Psoas muscle (tissue), 8 donors: Measurements from ENCODE around the gene SHISA5. TPM values are rescaled to one million over a fixed set of nuclear protein-coding genes. Genes with fewer than 3 reads are reported as not detected.

Experiments used
- ATAC-seq, 4 donors: fragments of 200-7000 bp; cut with Tn5 transposase; one replicate each; pipeline ENCODE4 v1.9.1; 2020; ENCODE audit warnings: moderate library complexity in 3 of 4, mild to moderate bottlenecking in 2 of 4
- DNase-seq, 2 donors: peaks; one replicate each; pipeline ENCODE4 v3.0.0-alpha.2; 2020
- H3K27ac ChIP-seq: fragments of 200-600 bp; one replicate; pipeline ENCODE4 v1.8.0; 2022
- H3K27me3 ChIP-seq, 3 donors: fragments of 200-600 bp in 1 of 3; one replicate each; pipeline versions ENCODE4 v1.6.1 to v1.8.0; 2013 to 2022; ENCODE audit warnings: low read length in 2 of 3, mild to moderate bottlenecking in 2 of 3, moderate library complexity in 1 of 3; ENCODE audit not compliant: insufficient read depth in 3 of 3
- H3K36me3 ChIP-seq, 2 donors: fragments of 200-600 bp in 1 of 2; one replicate each; pipeline versions ENCODE4 v1.6.1 to v1.8.0; 2013 to 2022; ENCODE audit warnings: low read depth in 1 of 2, mild to moderate bottlenecking in 1 of 2, moderate library complexity in 1 of 2; ENCODE audit not compliant: insufficient read depth in 1 of 2
- H3K4me1 ChIP-seq: fragments of 200-600 bp; one replicate; pipeline ENCODE4 v1.8.0; 2022
- H3K4me3 ChIP-seq: fragments of 200-600 bp; one replicate; pipeline ENCODE4 v1.8.0; 2022; ENCODE audit warnings: mild to moderate bottlenecking
- H3K9me3 ChIP-seq: fragments of 200-600 bp; one replicate; pipeline ENCODE4 v1.8.0; 2022
- CTCF ChIP-seq: fragments of 200-600 bp; IDR thresholded peaks from one replicate; pipeline ENCODE4 v1.8.0; 2022; ENCODE audit warnings: antibody characterized with exemption
- WGBS, 3 donors: extraction: QIAGEN DNeasy Blood & Tissue Kit; methylation state at CpG; one replicate each; pipeline versions ENCODE4 v1.1.6 to v1.1.7; 2013; 5-methylcytosine and 5-hydroxymethylcytosine counted together
- intact Hi-C, 2 donors: fragments of 100-400 bp; cut with DNase I; formaldehyde crosslinking; loops; one replicate each; pipeline versions ENCODE4 v1.11.0 to v1.14.2; 2022
- polyA plus RNA-seq, 3 donors: library from polyadenylated mRNA; stranded (reverse); fragments of 200-250 nt; gene quantifications; one replicate each; pipeline ENCODE4 v1.2.3, GENCODE V29; 2013
- total RNA-seq, 4 donors: library from RNA; stranded (reverse); fragmentation: NEBNext Ultra II Directional in 2 of 4; extraction: Animal tissue kit (Norgen Biotek cat#: 25700) in 2 of 4; gene quantifications; one replicate each; pipeline versions ENCODE4 v1.2.1 to v1.2.4, GENCODE V29; 2021 to 2023
- donor health status: healthy with polysubstance abuse.
- donor health status: DM: no; HTN: no; CAD: no; lungs with moderate emphysema.
- donor health status: Bipolar disorder and iron deficiency.
- donor health status: healthy.
- donor health status: DM: yes; HTN: yes; CAD: no.
- donor health status: DM: no; HTN: no; CAD: no.
- donor health status: DM: no; HTN: no; CAD: no.
- donor health status: DM: yes; HTN: yes; CAD: no.

Gene SHISA5
- total and polyA plus RNA-seq, 7 donors = 16.9 to 34.7 (median 24.3) TPM

- intact Hi-C loops = no loop called here
- peak overlapping the region; percentile 92 for H3K27ac ChIP-seq
- peaks cover 0 to 36% of the 10 kb centered on the region in 2 donors for H3K36me3 ChIP-seq
- H3K27me3 ChIP-seq = no peaks in the 10 kb centered on the region
- H3K4me1 ChIP-seq = peaks cover 24% of the 10 kb centered on the region
- whole genome bisulfite sequencing, 3 donors = 2 to 3% (median 2%) methylated on average over 21 of the region's 21 CpGs
- DNase-seq (no peak), ATAC-seq (peak in 3 of 4 donors; percentile 3 to 26 (median 15))
- TF ChIP-seq CTCF = no peak
- no peaks in the 10 kb centered on the region for H3K9me3 ChIP-seq
- H3K4me3 ChIP-seq = peak overlapping the region; percentile 89
These were observed 63.4 kb downstream of the SHISA5 start for GRCh38 chr3:48440590-48440958.

DNA sequence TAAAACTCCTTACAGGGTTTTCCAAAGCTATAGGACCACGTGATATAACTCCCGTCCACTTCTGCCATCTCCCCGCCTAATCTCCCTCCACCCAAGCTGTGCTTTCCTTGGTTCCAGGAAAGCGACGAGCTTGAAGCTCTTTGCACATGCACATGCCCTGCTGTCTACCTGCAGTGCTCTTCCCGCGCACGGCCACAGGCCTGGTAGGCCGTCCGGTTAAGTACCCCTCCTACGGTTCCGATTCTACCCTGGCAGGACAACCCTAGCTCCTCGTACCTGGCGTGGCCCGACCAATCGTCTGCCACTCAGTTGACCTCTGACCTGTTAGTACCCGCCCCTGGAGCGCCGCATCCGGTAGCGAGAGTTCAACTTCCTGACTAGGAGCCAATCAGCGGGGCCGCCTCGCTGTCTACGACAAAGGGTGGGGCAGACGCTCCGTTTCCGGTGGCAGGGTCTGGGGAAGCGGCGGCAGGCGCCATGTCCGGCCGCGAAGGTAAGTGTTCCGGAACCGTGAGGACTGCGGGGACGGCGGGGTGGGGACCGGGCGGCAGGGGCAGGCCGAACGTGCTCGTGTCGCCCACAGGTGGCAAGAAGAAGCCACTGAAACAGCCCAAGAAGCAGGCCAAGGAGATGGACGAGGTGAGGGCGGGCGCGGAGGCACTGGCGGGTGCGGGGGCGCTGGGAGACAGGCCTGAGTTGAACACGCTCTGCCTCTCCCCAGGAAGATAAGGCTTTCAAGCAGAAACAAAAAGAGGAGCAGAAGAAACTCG is 64.0 kb downstream of the SHISA5 start, which contains the start of the genes CCDC51 and TMA7:
CCDC51 (minus strand) TSS at position 300 of the 770 bp plus-strand sequence. CDS start 4,991 bp downstream, outside the sequence.
TMA7 (plus strand) TSS at position 438 of the 770 bp plus-strand sequence; CDS start at position 478, 40 bp downstream.
- Histone ChIP-seq H3K27me3 (no peaks in the 10 kb centered on the region), H3K4me3 (peak within 1 kb of the TSS; percentile 89), H3K27ac (peak within 1 kb of the TSS; percentile 92), H3K4me1 (peaks cover 23% of the 10 kb centered on the region), H3K36me3 (peaks cover 0 to 36% of the 10 kb centered on the region in 2 donors), H3K9me3 (no peaks in the 10 kb centered on the region)
- intact Hi-C loops = loop anchor here in 1 of 2 donors (5.0 kb wide), 1 partner anchor 248 kb away; no protein-coding TSS in a partner anchor
- 0% methylated on average over 54 of the region's 54 CpGs for WGBS, 3 donors
- no peak for TF ChIP-seq CTCF
- DNase-seq (peak; percentile 98 to 99), ATAC-seq (peak; percentile 97 to 100 (median 98))

GRCh38 chr3:48437812-48438211 is 66.2 kb downstream of the SHISA5 start:
- Histone ChIP-seq H3K27ac (no peak overlapping the region), H3K4me3 (no peak overlapping the region), H3K27me3 (no peaks in the 10 kb centered on the region), H3K9me3 (no peaks in the 10 kb centered on the region), H3K4me1 (peaks cover 23% of the 10 kb centered on the region), H3K36me3 (peaks cover 3 to 32% of the 10 kb centered on the region in 2 donors)
- intact Hi-C loops = loop anchor here (2.0 to 5.0 kb wide), 2 partner anchors 165 to 246 kb away; no protein-coding TSS in a partner anchor
- no peak for TF ChIP-seq CTCF
- 79 to 86% (median 85%) methylated on average over 4 of the region's 4 CpGs for WGBS, 3 donors
- no peak for DNase-seq
- no peak for ATAC-seq

DNA sequence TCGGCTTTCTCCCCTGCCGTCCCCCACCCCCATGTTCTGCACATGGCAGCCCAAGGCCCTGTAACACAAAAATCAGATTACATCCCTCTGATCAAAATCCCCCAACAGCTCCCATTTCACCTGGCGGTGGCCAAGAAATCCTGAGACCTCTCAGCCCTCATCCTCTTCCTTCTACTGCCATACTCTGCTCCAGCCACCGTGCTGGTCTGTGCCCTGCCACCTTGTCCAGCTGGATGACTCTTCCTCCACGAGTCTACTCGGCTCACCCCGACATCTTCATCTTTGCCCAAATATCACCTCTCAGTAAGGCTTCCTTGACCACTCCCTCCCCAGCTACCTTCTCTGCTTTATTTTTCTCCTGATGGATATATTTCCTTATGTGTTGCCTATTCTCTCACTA is 67.1 kb downstream of the SHISA5 start:
- no peak overlapping the region for H3K27ac ChIP-seq
- 79 to 89% (median 86%) methylated on average over 7 of the region's 7 CpGs for WGBS, 3 donors
- no peak for TF ChIP-seq CTCF

More for the DNA sequence above, 67.1 kb downstream of the SHISA5 start:
- Histone ChIP-seq H3K9me3 (no peaks in the 10 kb centered on the region), H3K27me3 (no peaks in the 10 kb centered on the region), H3K4me3 (no peak overlapping the region), H3K4me1 (peaks cover 19% of the 10 kb centered on the region), H3K36me3 (peaks cover 3 to 32% of the 10 kb centered on the region in 2 donors)
- no peak for ATAC-seq
- no peak for DNase-seq
- intact Hi-C loops = loop anchor here (1.0 to 5.0 kb wide), 3 partner anchors 164 to 245 kb away; no protein-coding TSS in a partner anchor
